GM19193 (cell line): ENCODE data around the gene CCDC30.

Experiments
- POLR2A ChIP-seq: IDR thresholded peaks from 4 replicates; pipeline ENCODE4 v1.6.1; 2011; ENCODE audit not compliant: insufficient read depth, insufficient read length; ENCODE audit errors: extremely low read depth

Gene CCDC30

DNA sequence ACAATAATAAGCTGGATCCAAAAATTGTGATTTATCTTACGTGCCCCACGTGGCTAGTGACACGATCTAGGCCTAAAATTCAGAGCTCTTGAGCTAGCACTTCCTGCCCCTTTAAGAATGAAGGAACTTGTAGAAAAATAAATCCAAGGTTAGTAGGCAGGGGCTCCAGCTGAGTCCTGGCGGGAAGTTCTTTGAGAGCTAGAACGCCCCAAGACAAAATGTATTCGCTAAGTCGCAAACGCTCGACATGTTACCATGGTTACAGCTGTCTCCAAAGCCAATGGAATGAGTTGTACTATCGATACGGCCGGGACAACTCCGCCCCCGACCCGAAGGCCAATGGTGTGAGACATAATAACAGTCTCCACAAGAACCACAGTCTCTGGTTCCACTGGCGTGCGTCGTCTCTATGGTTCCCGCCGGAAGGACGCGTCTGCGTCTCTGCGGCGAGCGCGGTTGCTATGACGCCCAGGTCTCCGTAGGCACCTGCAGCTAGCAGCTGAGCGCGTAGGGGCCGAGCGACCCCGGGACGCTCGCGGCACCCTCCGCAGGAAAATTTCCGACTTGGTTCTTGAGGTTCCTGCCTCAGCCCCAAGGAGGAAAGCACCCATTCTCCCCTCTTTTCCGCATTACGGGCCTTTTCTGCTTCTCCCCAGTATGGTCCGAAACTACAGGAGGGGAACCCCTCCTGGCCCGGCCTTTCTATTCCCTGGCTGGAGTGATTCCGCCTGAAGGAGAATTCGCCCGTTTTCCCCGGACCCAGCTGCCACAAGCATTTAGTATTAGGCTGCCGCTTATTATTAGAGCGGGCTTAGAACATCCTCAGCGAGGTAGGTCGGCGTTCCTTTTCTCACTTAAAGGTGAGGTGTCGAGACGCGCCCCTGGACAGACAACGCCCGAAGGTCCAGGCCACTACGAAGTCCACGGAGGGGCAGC lies at the start of gene CCDC30:
CCDC30 (plus strand) TSS at position 459 of the 936 bp plus-strand sequence. CDS start 17,266 bp downstream, outside the sequence.
- TF ChIP-seq POLR2A = no peak

DNA sequence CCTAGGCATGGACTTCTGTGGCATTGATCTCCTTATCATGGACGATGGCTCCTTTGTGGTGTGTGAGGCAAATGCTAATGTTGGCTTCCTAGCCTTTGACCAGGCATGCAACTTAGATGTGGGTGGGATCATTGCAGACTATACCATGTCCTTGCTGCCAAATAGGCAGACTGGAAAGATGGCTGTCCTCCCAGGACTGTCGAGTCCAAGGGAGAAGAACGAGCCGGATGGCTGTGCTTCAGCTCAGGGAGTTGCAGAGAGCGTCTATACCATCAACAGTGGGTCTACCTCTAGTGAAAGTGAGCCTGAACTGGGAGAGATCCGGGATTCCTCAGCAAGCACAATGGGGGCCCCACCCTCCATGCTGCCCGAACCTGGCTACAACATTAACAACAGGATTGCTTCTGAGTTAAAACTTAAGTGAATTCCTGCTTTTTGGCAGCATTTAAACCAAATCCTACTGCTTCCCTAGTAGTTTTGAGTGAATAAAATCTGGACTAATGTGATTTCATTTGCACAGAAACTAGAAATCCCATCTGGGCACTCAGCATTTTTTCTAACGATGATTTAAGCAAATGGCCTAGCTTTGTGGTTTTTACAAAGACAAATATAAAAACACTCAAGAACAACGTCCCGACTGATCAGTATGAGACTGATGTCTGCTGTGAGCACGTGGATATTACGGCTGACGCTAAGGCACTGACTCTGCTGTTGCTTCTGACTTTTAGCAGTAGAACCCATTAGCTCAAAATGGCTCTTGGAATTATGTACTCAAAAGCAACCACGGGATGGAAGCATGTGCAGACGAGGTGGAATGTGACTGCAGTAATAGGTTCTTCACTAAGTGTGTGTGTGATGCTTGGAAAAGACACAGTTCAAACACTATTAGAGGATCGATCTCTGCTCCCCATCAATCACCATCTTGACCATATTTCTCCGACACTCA lies 48.3 kb upstream of the CCDC30 start:
- no peak for TF ChIP-seq POLR2A

DNA sequence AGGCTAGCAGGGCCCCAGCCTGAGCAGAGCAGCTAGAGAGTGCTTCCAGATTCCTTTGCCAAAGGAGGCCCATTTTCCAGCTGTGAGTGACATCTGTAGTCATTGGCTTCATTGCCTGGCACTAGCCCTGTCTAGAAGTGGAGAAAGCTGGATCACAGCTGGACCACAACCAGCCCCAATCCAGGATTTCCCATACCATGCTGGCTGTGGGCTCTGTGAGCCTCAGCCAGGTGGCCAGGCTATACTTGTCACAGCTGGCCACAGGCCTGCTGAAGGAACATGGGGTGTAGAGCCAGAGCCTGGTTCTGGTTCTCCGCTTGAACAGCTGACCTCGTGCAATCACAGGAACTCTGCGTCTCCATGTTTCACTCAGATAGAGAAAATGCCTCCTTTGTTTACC lies 45.9 kb upstream of the CCDC30 start:
- TF ChIP-seq POLR2A = no peak

DNA sequence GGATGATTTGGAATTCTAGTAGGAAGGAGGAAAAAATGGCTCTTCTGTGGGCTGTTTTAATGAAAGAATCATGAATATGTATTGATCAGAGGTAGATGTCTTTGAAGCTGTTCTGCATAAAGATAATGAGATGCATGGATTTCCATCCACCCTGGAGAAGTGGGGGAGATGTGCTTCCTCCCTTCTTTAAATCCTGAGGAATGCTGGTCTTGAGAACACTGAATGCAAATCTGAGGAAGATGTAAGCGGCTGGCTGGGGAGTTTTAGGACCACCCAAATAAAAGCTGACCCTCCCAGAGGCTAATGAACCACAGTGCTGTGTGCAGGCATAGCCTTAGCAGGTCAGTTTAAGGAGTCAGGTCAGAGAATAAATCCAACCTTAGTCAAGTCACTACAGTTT lies 44.6 kb upstream of the CCDC30 start:
- no peak for TF ChIP-seq POLR2A

DNA sequence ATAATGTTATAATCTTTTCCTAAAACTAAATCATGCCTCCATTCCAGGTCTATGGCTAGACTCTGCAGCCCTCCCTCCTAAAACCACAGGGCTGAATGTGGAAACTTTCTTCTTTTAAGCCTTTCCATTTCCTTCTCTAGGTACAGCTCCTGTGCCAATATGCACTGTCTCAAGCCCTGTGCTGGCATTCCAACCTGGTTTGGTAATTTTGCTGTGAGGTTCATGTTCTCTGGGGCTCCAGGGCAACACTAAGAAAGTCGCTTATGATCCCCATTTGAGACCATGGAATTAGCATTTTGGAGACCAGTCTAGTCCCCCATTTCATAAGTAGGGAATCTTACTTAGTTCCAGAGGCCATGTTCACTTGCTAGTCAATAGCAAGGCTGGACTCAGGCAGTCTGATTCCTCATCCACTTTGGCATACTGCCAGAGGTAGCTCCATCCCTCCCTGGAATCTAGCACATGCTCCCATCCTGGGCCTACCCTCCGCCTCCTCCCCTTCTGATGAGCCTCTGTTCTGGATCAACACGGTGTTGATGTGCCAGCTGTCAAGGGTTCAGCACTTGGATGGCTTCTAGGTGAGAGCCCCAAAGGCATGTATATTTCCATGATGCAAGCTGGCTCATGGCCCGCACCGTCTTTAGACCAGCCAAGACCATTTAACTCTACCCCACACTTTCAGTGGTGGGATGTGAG lies 43.8 kb upstream of the CCDC30 start:
- no peak for TF ChIP-seq POLR2A

DNA sequence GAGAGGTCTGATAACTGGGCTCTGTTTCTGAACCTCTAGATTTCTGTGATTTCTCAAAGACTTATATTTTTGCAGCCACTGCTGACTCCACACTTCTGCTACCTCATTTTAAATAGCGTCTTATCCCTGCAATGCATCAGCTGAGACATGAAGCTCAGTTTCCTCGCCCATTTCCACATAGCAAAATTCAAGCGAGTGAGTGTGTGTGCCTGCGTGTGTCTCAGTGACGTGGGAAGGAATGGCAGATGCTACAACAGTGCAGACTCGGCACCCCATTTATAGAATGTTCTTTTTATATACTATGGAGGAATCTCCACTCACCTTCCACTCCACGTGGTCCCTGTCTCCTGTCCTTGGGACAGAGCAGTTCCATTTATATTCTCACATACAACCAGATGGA lies 43.0 kb upstream of the CCDC30 start:
- TF ChIP-seq POLR2A = no peak

DNA sequence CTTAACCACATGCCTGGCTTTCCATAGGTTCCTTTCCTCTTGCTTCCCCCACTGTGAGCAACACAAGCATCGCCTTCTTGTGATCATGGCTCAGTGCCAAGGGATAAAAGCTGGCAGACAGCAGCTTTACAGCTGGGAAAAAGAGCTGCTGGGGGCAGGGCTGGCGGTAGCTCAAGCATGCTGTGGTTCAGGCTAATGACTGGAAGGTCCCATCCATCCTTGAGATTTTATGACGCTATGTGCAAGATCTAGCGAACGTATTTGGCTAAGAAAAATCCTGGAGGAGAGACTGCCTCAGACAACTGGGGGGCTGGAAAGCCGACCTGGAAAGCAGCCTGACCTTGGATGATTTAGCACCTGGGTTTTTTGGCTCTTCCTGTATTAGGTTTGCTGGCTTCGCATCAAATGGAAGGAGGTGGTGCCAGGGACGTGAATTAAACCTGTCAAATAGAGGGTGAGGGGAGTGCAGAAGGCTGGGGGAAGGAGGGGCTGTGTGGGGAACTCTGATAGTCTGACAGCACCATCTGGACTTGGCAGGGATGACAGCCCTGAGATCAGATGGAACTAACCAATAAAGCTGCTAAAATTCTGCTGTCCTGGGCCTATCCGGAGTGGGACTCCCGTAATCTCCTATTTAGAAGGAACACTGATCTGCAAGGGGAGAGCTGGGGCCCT lies 42.0 kb upstream of the CCDC30 start:
- TF ChIP-seq POLR2A = no peak

DNA sequence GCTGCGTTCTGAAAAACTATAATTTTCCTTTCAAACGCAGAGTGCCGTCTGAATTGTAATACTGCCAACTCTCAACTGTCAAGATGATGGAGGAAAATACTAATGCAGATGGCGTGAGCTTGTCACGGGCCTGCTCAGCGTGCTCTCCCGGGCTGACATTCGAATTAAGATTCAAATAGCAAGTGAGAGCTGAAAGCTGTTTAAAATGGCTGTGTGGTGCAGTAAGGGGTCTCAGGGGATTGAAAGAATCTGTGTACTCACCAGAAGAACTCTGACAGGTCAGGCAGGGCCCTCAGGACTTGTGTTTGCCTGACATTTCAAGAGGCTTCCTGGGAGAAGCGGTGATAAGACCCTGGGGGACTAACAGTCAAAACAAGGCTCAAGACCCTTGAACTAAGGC lies 40.3 kb upstream of the CCDC30 start:
- no peak for TF ChIP-seq POLR2A

DNA sequence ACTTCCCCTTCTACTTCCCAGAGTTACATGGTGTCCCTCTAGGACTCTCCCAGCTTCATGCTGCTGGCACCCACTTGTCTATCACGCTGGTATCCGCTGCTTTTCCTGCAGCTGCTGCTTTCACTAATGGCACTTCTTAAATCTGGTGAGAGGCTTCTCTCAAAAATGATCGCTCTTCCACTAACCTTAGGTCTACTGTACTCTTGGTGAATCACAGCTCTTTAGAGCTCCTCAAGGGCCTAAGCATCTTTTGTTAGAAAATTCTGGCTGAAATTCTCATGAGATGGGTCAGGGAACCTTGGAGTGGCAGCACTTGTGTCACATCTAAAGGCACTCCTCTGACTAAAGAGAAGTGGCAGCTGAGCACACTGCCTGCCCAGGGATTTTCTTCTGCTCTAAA lies 39.4 kb upstream of the CCDC30 start:
- no peak for TF ChIP-seq POLR2A

DNA sequence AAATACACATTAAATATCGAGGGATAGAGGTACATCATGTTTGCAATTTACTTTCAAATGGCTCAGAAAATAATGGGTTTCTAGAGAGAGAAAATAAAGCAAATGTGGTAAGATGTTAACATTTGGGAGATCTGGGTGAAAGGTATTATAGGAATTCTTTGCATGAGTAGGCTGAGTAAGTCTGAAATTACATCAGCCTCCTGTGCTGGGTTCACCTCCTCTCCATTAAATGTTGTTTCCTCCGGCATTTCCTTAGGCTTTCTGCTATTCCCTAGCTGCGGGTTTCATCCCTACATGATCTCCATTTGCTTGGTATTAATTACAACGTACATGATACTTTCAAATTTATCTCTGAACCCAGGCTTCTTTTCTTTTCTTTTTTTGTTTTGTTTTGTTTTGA lies 38.9 kb upstream of the CCDC30 start:
- TF ChIP-seq POLR2A = no peak

DNA sequence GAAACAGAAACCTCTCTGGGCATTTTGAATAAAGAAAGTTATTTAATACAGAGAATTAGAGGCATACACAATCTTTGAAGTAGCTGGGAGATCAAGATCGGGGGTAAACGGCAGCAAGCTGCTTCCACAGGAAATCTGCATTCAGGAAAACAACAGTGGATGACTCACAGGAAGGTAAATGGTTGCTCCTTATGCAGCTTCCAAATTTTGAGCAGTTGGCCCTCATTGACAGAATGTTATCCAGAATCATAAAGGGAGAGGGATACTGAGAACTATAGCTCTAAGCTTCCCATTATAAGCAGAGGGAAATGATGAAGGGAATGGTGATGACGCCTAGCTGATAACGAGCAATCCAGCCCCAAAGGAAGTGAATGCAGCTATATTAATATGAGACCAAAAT lies 35.8 kb upstream of the CCDC30 start:
- TF ChIP-seq POLR2A = no peak

DNA sequence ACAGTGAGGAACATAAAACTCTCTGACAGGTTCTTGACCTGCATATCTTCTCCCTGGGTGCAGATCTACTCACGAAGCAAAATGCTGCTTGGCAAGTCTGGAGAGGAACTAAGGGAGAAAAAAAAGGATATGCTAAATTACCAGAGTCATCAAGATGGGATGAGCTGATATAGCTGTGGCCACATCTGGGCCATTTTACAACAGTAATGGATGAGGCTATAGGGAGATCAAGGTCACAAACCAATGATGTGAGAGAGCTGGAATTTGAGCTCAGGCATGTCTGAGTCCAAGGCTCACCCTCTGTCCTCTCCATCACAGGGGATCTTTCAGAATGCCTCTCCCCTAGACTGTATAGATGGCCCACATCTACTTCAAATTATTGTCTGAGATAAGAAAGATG lies 33.5 kb upstream of the CCDC30 start:
- no peak for TF ChIP-seq POLR2A

DNA sequence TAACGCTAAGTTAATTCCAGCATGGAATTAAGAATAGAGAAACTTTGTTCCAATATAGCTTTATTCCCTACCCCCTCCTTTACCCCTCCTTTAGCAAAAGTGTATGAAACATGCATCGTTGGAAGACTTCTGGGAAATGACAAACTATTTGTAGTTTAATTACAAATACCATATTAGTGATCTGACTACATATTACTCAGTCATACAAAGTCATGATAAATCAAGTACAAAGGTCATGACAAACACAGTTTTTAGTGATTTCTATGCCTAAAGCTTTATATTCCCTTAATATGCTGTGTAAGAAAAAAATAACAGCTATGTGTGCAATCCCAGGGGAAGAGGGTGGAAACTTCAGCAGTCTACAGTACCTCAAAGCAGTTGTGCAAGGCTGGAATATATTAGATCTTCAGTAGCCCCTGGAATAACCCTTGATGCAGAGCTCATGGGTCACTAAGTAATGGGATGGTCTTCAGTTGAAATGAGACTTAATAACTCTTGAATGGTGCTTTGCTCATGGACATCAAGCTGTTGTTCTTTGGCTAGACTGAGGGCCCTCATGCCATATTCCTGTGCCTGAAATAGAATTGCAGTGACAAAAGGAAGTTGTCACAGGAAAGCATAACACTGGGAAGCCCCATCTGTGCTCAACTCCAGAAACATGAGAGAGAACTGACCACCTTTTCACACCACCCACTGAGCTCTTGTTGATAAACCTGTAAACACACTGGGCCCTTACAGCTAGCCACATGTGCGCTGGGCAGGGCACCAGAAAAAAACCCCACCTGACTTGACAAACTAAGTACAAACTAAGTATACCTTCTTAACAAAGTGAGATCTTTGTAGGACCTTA lies 32.6 kb upstream of the CCDC30 start:
- TF ChIP-seq POLR2A = no peak
